K562 (cell line): ENCODE data around the gene ENG. TPM values are rescaled to one million over a fixed set of nuclear protein-coding genes. Genes with fewer than 3 reads are reported as not detected.

Source experiments
- C11orf30 ChIP-seq: fragments of 450-650 bp; IDR thresholded peaks from 2 replicates; pipeline ENCODE4 v1.6.1; 2016; ENCODE audit warnings: low read depth, mild to moderate bottlenecking
- CREM ChIP-seq: IDR thresholded peaks from 2 replicates; pipeline ENCODE4 v1.6.1; 2014; ENCODE audit warnings: antibody characterized with exemption, low read depth
- PHB2 ChIP-seq: fragments of 450-650 bp; IDR thresholded peaks from 2 replicates; pipeline ENCODE4 v1.6.1; 2017; ENCODE audit warnings: low read depth
- PHF20 ChIP-seq: fragments of 450-650 bp; IDR thresholded peaks from 2 replicates; pipeline ENCODE4 v1.6.1; 2018; ENCODE audit not compliant: partially characterized antibody
- RBM14 ChIP-seq: fragments of 200-400 bp; formaldehyde crosslinking; IDR thresholded peaks from 2 replicates; pipeline ENCODE4 v1.6.1; 2018; ENCODE audit warnings: low read depth, mild to moderate bottlenecking, low read length, moderate library complexity, borderline replicate concordance; ENCODE audit not compliant: insufficient read depth
- SMAD4 ChIP-seq: fragments of 250-450 bp; sonication (Bioruptor Pico); conservative IDR thresholded peaks from 2 replicates; pipeline ENCODE4 v1.8.0; 2021; ENCODE audit warnings: inconsistent platforms, mild to moderate bottlenecking, moderate library complexity
- SUPT5H ChIP-seq: fragments of 450-650 bp; IDR thresholded peaks from 2 replicates; pipeline ENCODE4 v1.6.1; 2016
- ZBED1 ChIP-seq: IDR thresholded peaks from 2 replicates; pipeline ENCODE4 v1.6.1; 2014
- ZNF263 ChIP-seq: sonication (generic); formaldehyde crosslinking; IDR thresholded peaks from 2 replicates; pipeline ENCODE4 v1.8.0; 2022; ENCODE audit warnings: mild to moderate bottlenecking, missing genetic modification reagents, borderline replicate concordance
- ZNF311 ChIP-seq: fragments of 250-450 bp; sonication (Bioruptor Pico); IDR thresholded peaks from 2 replicates; pipeline ENCODE4 v1.4.0; 2020; ENCODE audit warnings: mild to moderate bottlenecking, moderate library complexity
- polyA plus RNA-seq, 8 experiments: library from polyadenylated mRNA; depleted of rRNA in 4 of 8; stranded (reverse) in 5 of 8; unstranded in 3 of 8; fragments of >200 nt; fragmentation: Nextera tagmentation in 2 of 8; fragmentation: Illumina TruSeq in 1 of 8; extraction: Ambion mirVana in 2 of 8; extraction: Trizol in 1 of 8; gene quantifications; 2 replicates each; pipeline versions ENCODE4 v1.2.1 to v1.2.3, GENCODE V29; 2011 to 2014; ENCODE audit warnings: inconsistent platforms in 1 of 8, missing spikeins in 1 of 8
- total RNA-seq, 7 experiments: library from RNA; depleted of rRNA in 6 of 7; stranded (reverse); fragments of >200 nt in 6 of 7; fragmentation: Illumina TruSeq in 2 of 7; extraction: Trizol in 2 of 7; gene quantifications; 2 replicates each; pipeline versions ENCODE4 v1.2.1 to v1.2.3, GENCODE V29; 2011 to 2021; ENCODE audit warnings: low replicate concordance in 1 of 7
- TF ChIP-seq, protein P1 (sequence below): fragments of 250-450 bp; sonication (Bioruptor Pico); IDR thresholded peaks from 2 replicates; pipeline ENCODE4 v1.5.0; 2021; ENCODE audit warnings: mild to moderate bottlenecking, borderline replicate concordance
- TF ChIP-seq, protein P2 (sequence below): sonication (generic); formaldehyde crosslinking; IDR thresholded peaks from 2 replicates; pipeline ENCODE4 v1.8.0; 2022; ENCODE audit warnings: mild to moderate bottlenecking, missing genetic modification reagents
- TF ChIP-seq, protein P3 (sequence below): sonication (generic); formaldehyde crosslinking; IDR thresholded peaks from 2 replicates; pipeline ENCODE4 v1.8.1; 2023; ENCODE audit warnings: missing genetic modification reagents, mild to moderate bottlenecking, borderline replicate concordance

ENG gene
- total and polyA plus RNA-seq, 9 of the 15 experiments (the other 6 are each of a cell fraction or from before 2014, with no cell fraction given), result 0.04 to 0.40 (median 0.14) TPM; not detected in 1

DNA sequence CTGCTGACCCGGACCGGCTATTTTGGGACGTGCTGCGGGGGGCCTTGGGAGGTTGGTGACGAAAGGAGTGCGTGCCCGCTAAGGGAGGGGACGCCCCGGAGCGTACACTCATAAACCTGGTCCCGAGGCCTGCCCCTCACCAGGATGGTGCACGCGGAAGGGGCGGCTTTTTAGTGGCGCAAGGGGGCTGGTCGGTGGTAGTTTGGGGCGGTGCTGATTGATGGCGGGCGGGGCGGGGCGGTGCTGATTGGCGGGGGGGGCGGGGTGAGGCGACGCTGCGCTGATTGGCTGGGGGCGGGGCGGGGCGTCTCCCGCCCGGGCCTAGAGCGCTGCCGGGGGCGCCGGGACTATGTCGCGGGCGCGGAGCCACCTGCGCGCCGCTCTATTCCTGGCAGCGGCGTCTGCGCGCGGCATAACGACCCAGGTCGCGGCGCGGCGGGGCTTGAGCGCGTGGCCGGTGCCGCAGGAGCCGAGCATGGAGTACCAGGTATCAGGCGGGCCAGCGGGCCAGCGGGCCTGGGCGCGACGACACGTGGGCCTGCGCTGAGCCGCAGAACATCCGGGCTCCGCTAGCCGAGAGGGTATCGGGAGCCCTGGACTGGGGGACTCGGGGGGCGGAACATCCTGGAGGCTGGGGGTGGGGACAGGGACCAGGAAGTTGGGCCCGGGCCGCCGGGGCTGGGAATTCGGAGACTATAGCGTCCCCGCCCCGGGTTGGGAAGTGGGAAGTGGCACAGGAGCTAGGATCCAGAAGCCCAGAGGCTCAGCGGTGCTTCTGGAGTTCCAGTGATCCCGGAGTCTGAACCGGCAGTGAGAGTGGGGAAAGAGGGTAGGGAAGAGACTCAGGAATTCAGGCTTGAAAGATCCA lies 51.6 kb downstream of the ENG start, which contains the start of gene FPGS (continued):
- peak; percentile 39; the same call in 1 of the 2 replicates for TF ChIP-seq ZBED1
- TF ChIP-seq PHF20, result peak; percentile 31
- TF ChIP-seq CREM, result peak; percentile 51
- TF ChIP-seq ZNF311 (CRISPR knock-in tag), result no peak
- no peak for TF ChIP-seq RBM14
- TF ChIP-seq, protein P1, sequence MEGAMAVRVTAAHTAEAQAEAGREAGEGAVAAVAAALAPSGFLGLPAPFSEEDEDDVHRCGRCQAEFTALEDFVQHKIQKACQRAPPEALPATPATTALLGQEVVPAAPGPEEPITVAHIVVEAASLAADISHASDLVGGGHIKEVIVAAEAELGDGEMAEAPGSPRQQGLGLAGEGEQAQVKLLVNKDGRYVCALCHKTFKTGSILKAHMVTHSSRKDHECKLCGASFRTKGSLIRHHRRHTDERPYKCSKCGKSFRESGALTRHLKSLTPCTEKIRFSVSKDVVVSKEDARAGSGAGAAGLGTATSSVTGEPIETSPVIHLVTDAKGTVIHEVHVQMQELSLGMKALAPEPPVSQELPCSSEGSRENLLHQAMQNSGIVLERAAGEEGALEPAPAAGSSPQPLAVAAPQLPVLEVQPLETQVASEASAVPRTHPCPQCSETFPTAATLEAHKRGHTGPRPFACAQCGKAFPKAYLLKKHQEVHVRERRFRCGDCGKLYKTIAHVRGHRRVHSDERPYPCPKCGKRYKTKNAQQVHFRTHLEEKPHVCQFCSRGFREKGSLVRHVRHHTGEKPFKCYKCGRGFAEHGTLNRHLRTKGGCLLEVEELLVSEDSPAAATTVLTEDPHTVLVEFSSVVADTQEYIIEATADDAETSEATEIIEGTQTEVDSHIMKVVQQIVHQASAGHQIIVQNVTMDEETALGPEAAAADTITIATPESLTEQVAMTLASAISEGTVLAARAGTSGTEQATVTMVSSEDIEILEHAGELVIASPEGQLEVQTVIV (CRISPR knock-in tag), result no peak
- TF ChIP-seq C11orf30, result no peak; the same call in 1 of the 2 replicates
- peak; percentile 22; the same call in 1 of the 2 replicates for TF ChIP-seq ZNF263 (CRISPR knock-in tag)
- peak; percentile 79 for TF ChIP-seq SUPT5H
- peak; percentile 71; the same call in 1 of the 2 replicates for TF ChIP-seq SMAD4
- TF ChIP-seq PHB2, result peak; percentile 4; the same call in 1 of the 2 replicates
- TF ChIP-seq, protein P2, sequence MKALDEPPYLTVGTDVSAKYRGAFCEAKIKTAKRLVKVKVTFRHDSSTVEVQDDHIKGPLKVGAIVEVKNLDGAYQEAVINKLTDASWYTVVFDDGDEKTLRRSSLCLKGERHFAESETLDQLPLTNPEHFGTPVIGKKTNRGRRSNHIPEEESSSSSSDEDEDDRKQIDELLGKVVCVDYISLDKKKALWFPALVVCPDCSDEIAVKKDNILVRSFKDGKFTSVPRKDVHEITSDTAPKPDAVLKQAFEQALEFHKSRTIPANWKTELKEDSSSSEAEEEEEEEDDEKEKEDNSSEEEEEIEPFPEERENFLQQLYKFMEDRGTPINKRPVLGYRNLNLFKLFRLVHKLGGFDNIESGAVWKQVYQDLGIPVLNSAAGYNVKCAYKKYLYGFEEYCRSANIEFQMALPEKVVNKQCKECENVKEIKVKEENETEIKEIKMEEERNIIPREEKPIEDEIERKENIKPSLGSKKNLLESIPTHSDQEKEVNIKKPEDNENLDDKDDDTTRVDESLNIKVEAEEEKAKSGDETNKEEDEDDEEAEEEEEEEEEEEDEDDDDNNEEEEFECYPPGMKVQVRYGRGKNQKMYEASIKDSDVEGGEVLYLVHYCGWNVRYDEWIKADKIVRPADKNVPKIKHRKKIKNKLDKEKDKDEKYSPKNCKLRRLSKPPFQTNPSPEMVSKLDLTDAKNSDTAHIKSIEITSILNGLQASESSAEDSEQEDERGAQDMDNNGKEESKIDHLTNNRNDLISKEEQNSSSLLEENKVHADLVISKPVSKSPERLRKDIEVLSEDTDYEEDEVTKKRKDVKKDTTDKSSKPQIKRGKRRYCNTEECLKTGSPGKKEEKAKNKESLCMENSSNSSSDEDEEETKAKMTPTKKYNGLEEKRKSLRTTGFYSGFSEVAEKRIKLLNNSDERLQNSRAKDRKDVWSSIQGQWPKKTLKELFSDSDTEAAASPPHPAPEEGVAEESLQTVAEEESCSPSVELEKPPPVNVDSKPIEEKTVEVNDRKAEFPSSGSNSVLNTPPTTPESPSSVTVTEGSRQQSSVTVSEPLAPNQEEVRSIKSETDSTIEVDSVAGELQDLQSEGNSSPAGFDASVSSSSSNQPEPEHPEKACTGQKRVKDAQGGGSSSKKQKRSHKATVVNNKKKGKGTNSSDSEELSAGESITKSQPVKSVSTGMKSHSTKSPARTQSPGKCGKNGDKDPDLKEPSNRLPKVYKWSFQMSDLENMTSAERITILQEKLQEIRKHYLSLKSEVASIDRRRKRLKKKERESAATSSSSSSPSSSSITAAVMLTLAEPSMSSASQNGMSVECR, result peak; percentile 92
- TF ChIP-seq, protein P3, sequence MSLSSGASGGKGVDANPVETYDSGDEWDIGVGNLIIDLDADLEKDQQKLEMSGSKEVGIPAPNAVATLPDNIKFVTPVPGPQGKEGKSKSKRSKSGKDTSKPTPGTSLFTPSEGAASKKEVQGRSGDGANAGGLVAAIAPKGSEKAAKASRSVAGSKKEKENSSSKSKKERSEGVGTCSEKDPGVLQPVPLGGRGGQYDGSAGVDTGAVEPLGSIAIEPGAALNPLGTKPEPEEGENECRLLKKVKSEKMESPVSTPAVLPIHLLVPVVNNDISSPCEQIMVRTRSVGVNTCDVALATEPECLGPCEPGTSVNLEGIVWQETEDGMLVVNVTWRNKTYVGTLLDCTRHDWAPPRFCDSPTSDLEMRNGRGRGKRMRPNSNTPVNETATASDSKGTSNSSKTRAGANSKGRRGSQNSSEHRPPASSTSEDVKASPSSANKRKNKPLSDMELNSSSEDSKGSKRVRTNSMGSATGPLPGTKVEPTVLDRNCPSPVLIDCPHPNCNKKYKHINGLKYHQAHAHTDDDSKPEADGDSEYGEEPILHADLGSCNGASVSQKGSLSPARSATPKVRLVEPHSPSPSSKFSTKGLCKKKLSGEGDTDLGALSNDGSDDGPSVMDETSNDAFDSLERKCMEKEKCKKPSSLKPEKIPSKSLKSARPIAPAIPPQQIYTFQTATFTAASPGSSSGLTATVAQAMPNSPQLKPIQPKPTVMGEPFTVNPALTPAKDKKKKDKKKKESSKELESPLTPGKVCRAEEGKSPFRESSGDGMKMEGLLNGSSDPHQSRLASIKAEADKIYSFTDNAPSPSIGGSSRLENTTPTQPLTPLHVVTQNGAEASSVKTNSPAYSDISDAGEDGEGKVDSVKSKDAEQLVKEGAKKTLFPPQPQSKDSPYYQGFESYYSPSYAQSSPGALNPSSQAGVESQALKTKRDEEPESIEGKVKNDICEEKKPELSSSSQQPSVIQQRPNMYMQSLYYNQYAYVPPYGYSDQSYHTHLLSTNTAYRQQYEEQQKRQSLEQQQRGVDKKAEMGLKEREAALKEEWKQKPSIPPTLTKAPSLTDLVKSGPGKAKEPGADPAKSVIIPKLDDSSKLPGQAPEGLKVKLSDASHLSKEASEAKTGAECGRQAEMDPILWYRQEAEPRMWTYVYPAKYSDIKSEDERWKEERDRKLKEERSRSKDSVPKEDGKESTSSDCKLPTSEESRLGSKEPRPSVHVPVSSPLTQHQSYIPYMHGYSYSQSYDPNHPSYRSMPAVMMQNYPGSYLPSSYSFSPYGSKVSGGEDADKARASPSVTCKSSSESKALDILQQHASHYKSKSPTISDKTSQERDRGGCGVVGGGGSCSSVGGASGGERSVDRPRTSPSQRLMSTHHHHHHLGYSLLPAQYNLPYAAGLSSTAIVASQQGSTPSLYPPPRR (CRISPR knock-in tag), result no peak
